Nephron (organoid): ENCODE data around the gene DLX6.

Experiments used
- H3K27ac Mint-ChIP-seq, 3 experiments: 2 replicates each; pipeline ENCODE4 v1.8.0; 2020; ENCODE audit warnings: mixed read lengths in 3 of 3, mild to moderate bottlenecking in 2 of 3, moderate library complexity in 1 of 3
- H3K27me3 Mint-ChIP-seq: 2 replicates; pipeline ENCODE4 v1.8.0; 2021; ENCODE audit warnings: low read depth, mild to moderate bottlenecking, moderate library complexity, mixed read lengths
- H3K36me3 Mint-ChIP-seq: 2 replicates; pipeline ENCODE4 v1.8.0; 2020; ENCODE audit warnings: low read depth, mixed read lengths
- H3K4me1 Mint-ChIP-seq: 2 replicates; pipeline ENCODE4 v1.8.0; 2020; ENCODE audit warnings: mixed read lengths
- H3K4me3 Mint-ChIP-seq, 3 experiments: 2 replicates each; pipeline ENCODE4 v1.8.0; 2020; ENCODE audit warnings: mild to moderate bottlenecking in 3 of 3, mixed read lengths in 3 of 3, moderate library complexity in 2 of 3
- H3K9me3 Mint-ChIP-seq: 2 replicates; pipeline ENCODE4 v1.8.0; 2020; ENCODE audit warnings: mixed read lengths
- TF ChIP-seq, protein P1 (sequence below), 3 experiments: fragments of 200-600 bp; sonication (generic); IDR thresholded peaks; one replicate each; pipeline ENCODE4 v1.5.0; 2021; ENCODE audit warnings: antibody characterized with exemption in 3 of 3; ENCODE audit not compliant: unreplicated experiment in 3 of 3

The DLX6 gene

DNA sequence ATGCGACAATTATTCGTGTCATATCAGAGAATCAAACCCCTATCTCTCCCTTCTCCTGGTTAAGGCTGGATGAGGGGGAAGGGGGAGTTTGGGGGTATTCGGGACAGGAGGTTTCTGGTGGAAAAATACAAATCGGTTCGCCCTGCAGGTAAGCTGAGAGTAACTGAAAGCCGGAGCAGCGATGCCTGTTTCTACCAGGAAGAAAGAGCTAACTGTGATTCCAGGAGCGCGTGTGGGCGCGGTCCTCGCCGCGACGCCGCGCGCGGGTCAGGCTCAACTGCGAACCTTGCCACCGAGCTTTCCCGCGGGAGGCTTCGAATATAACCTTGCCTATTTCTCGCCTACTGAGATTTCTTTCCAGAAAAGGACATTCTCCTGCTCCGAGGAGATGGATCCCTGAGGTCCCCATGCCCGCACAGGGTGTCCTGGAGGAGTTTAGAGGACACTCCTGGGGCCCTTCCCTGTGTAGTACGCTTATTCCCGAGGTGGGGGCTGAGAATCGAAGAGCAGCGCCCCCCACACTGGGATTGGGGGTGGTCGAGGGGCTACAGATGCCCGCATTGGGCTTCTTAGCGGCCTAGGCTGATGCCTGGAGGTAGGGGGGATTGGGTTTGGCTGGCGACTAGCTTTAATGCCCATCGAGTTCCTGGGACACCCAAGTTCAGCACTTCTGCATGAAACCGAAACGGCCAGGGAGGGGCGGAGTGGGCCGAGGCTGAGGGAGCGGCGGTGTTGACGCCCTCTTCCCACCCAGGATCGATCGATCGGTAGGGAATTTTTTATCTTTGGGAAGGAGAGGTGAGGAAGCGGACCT, 13.0 kb upstream of the DLX6 start:
- Mint-ChIP-seq H3K4me1 (peaks cover 8% of the 10 kb centered on the region), H3K36me3 (no peaks in the 10 kb centered on the region), H3K27ac (no peak overlapping the region)

GRCh38 chr7:96993094-96993865, 12.1 kb upstream of the DLX6 start:
- Mint-ChIP-seq H3K4me1 (peaks cover 13% of the 10 kb centered on the region), H3K27me3 (peaks cover 100% of the 10 kb centered on the region), H3K4me3 (no peak overlapping the region), H3K36me3 (no peaks in the 10 kb centered on the region), H3K9me3 (peaks cover 18% of the 10 kb centered on the region), H3K27ac (no peak overlapping the region)
- TF ChIP-seq, protein P1, sequence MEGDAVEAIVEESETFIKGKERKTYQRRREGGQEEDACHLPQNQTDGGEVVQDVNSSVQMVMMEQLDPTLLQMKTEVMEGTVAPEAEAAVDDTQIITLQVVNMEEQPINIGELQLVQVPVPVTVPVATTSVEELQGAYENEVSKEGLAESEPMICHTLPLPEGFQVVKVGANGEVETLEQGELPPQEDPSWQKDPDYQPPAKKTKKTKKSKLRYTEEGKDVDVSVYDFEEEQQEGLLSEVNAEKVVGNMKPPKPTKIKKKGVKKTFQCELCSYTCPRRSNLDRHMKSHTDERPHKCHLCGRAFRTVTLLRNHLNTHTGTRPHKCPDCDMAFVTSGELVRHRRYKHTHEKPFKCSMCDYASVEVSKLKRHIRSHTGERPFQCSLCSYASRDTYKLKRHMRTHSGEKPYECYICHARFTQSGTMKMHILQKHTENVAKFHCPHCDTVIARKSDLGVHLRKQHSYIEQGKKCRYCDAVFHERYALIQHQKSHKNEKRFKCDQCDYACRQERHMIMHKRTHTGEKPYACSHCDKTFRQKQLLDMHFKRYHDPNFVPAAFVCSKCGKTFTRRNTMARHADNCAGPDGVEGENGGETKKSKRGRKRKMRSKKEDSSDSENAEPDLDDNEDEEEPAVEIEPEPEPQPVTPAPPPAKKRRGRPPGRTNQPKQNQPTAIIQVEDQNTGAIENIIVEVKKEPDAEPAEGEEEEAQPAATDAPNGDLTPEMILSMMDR (IDR thresholded peaks at IDR 0.05; ENCODE audit: unreplicated experiment in 3 of 3) = no peak

More for the DNA sequence above, 13.0 kb upstream of the DLX6 start:
- TF ChIP-seq, protein P1 (IDR thresholded peaks at IDR 0.05; ENCODE audit: unreplicated experiment in 3 of 3) = no peak
- Mint-ChIP-seq H3K4me3 (no peak overlapping the region), H3K9me3 (peaks cover 18% of the 10 kb centered on the region), H3K27me3 (peaks cover 100% of the 10 kb centered on the region)

GRCh38 chr7:96993980-96994379, 11.4 kb upstream of the DLX6 start:
- no peak overlapping the region for H3K27ac Mint-ChIP-seq
- TF ChIP-seq, protein P1 (IDR thresholded peaks at IDR 0.05; ENCODE audit: unreplicated experiment in 3 of 3) = no peak
- H3K27me3 Mint-ChIP-seq = peaks cover 100% of the 10 kb centered on the region
- peaks cover 18% of the 10 kb centered on the region for H3K9me3 Mint-ChIP-seq
- H3K36me3 Mint-ChIP-seq = no peaks in the 10 kb centered on the region
- peaks cover 13% of the 10 kb centered on the region for H3K4me1 Mint-ChIP-seq
- H3K4me3 Mint-ChIP-seq = no peak overlapping the region

DNA sequence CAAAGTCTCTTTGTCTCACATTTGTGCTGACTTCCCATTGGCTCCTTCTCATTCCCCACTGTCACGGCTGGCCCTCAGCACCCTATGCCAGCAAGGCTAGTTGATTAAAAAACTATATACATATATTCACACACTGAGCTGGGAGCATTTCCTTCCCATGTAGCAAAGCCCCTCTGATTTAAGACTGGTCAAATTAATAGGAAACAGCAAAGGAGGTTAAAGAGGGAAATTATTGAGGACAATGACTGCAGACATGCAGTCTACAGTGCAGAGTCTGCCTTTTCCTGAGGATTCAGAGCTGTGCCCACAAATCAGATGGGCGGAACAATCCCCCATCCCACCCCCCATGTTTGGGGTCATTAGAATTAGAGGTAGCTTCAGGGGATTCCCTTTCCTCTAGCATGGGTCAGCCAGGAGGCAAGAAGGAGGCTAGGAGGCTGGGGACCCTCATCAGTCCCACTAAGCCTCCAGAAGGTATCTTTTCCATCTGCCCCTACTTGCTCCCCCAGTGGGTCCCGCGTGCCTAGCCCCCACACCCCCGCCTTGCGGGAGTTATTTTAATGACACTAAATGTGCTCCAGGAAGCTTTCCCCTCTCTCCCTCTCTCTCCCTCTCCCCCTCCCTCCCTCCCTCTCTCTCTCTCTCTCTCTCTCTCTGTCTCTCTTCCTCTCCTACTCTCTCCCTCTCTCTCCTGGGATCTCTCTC, 9.8 kb upstream of the DLX6 start:
- H3K36me3 Mint-ChIP-seq = no peaks in the 10 kb centered on the region
- peaks cover 16% of the 10 kb centered on the region for H3K4me1 Mint-ChIP-seq
- H3K9me3 Mint-ChIP-seq = peaks cover 18% of the 10 kb centered on the region
- H3K27ac Mint-ChIP-seq = no peak overlapping the region
- peaks cover 100% of the 10 kb centered on the region for H3K27me3 Mint-ChIP-seq
- no peak overlapping the region for H3K4me3 Mint-ChIP-seq
- TF ChIP-seq, protein P1 (IDR thresholded peaks at IDR 0.05; ENCODE audit: unreplicated experiment in 3 of 3) = no peak

DNA sequence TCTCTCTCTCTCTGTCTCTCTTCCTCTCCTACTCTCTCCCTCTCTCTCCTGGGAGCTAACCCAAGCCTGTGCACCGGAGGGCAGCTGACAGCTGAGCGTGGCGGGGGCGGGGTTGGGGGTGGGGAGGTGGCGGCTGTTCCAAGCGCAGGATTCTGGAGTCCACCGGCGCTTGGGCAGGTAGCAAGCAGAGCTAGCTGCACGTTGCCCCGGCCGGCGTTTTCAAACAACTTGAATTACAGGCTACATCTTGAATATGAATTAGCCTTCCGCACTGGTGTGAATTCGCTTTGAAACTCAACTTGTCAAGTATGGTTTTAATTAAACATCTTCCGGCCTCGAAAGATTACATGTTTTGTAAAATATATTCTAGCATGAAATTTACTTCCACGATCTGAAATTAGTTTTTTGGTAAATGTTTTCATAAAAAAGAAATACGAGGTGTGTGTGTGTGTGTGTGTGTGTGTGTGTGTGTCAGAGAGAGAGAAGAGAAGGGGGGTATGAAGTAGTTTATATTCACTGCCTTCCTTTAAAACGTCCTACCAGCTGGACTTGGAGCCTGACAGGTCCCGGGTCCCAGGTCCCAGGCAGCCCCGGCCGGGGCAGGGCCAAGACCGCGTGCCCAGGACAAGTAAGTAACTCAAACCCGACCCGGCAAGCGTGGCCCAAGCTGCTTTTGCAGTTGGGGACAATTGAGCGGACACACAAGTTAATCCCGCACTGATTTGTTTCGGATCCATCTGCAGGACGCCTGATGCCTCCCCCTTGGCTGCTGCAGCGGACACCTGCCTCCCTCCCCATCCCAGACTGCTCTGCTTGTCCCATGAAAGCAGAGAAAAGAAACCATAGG, 9.0 kb upstream of the DLX6 start:
- no peaks in the 10 kb centered on the region for H3K36me3 Mint-ChIP-seq
- TF ChIP-seq, protein P1 (IDR thresholded peaks at IDR 0.05; ENCODE audit: unreplicated experiment in 3 of 3) = no peak
- H3K27me3 Mint-ChIP-seq = peaks cover 100% of the 10 kb centered on the region

More for the DNA sequence above, 9.0 kb upstream of the DLX6 start:
- H3K9me3 Mint-ChIP-seq = peaks cover 18% of the 10 kb centered on the region
- no peak overlapping the region for H3K27ac Mint-ChIP-seq
- H3K4me3 Mint-ChIP-seq = no peak overlapping the region
- H3K4me1 Mint-ChIP-seq = peaks cover 16% of the 10 kb centered on the region
